OCI-LY7 (cell line): ENCODE measurements around the gene SPINT3. TPM values are rescaled to one million over a fixed set of nuclear protein-coding genes. Genes with fewer than 3 reads are reported as not detected.

Experiments used
- BruUV-seq: library from RNA; stranded (reverse); fragments of 400-500 nt; replicated peaks from 2 replicates; lab custom pipeline; 2021; lab: Mats Ljungman, UMichigan
- CTCF ChIA-PET: fragments of 300-600 bp; sonication (Branson Sonifier 250); formaldehyde crosslinking; loops from one replicate; lab custom pipeline; 2022; ENCODE audit warnings: antibody characterized with exemption; ENCODE audit not compliant: unreplicated experiment; lab: Charles Lee
- POLR2A ChIA-PET: fragments of 300-600 bp; sonication (Branson Sonifier 250); formaldehyde crosslinking; loops from one replicate; lab custom pipeline; 2022; ENCODE audit warnings: antibody characterized with exemption; lab: Charles Lee
- DNase-seq: peaks from one replicate; pipeline ENCODE4 v3.0.0-alpha.2; 2015; ENCODE audit warnings: low spot score
- H2AFZ ChIP-seq: fragments of 200-600 bp; sonication (generic), shearing (Covaris generic); 2 replicates; pipeline ENCODE4 v1.6.1; 2014; ENCODE audit warnings: mild to moderate bottlenecking, antibody characterized with exemption, low read length, moderate library complexity
- H3K27ac ChIP-seq: fragments of 200-600 bp; sonication (generic); 2 replicates; pipeline ENCODE4 v1.5.1; 2014; ENCODE audit warnings: mixed run types, low read depth, mild to moderate bottlenecking, moderate library complexity, low read length, inconsistent platforms; ENCODE audit not compliant: poor library complexity, severe bottlenecking
- H3K36me3 ChIP-seq: fragments of 200-600 bp; sonication (generic); 2 replicates; pipeline ENCODE4 v1.6.1; 2014; ENCODE audit warnings: mild to moderate bottlenecking, antibody characterized with exemption, low read length, moderate library complexity, mixed read lengths; ENCODE audit not compliant: insufficient read depth
- H3K4me1 ChIP-seq: fragments of 200-600 bp; sonication (generic); 2 replicates; pipeline ENCODE4 v1.5.1; 2014; ENCODE audit warnings: mild to moderate bottlenecking, low read length; ENCODE audit not compliant: insufficient read depth, poor library complexity, severe bottlenecking
- H3K4me2 ChIP-seq: fragments of 200-600 bp; sonication (generic); 2 replicates; pipeline ENCODE4 v1.6.1; 2014; ENCODE audit warnings: mild to moderate bottlenecking, low read length
- H3K4me3 ChIP-seq: fragments of 200-600 bp; sonication (generic); 2 replicates; pipeline ENCODE4 v1.5.1; 2014; ENCODE audit warnings: mild to moderate bottlenecking, low read depth, low read length; ENCODE audit not compliant: poor library complexity, severe bottlenecking
- H3K79me2 ChIP-seq: fragments of 200-600 bp; sonication (generic); 2 replicates; pipeline ENCODE4 v1.6.1; 2016; ENCODE audit warnings: low read depth, mild to moderate bottlenecking, low read length, moderate library complexity, mixed read lengths; ENCODE audit not compliant: insufficient read depth
- H3K9me2 ChIP-seq: fragments of 200-600 bp; sonication (generic); 2 replicates; pipeline ENCODE4 v1.6.1; 2016; ENCODE audit warnings: mild to moderate bottlenecking, low read length, mixed read lengths; ENCODE audit not compliant: insufficient read depth
- H3K9me3 ChIP-seq: fragments of 200-600 bp; sonication (generic); 2 replicates; pipeline ENCODE4 v1.6.1; 2014; ENCODE audit warnings: mild to moderate bottlenecking, mixed run types, low read length, mixed read lengths
- H4K20me1 ChIP-seq: fragments of 200-600 bp; sonication (generic); 2 replicates; pipeline ENCODE4 v1.6.1; 2014; ENCODE audit warnings: mild to moderate bottlenecking, antibody characterized with exemption, low read length, moderate library complexity, mixed read lengths; ENCODE audit not compliant: insufficient read depth
- CTCF ChIP-seq: fragments of 200-600 bp; sonication (generic); conservative IDR thresholded peaks from 2 replicates; pipeline ENCODE4 v1.5.1; 2014; ENCODE audit warnings: mild to moderate bottlenecking, antibody characterized with exemption, low read length, moderate library complexity, mixed read lengths
- EZH2phosphoT487 ChIP-seq: fragments of 200-600 bp; sonication (generic); IDR thresholded peaks from 2 replicates; pipeline ENCODE4 v1.6.1; 2018; ENCODE audit warnings: low read depth, borderline replicate concordance, mild to moderate bottlenecking, mixed run types, antibody characterized with exemption, low read length, moderate library complexity, mixed read lengths
- intact Hi-C: fragments of 100-400 bp; cut with micrococcal nuclease; formaldehyde crosslinking; loops from one replicate; pipeline ENCODE4 v1.10.0; 2022; ENCODE audit not compliant: unreplicated experiment
- total RNA-seq, 2 experiments: library from RNA; depleted of rRNA in 1 of 2; stranded (reverse); fragments of >200 nt in 1 of 2; shearing (Covaris generic) in 1 of 2; gene quantifications; 2 replicates each; pipeline ENCODE4 v1.2.3, GENCODE V29; 2014 to 2022

Gene SPINT3
- total RNA-seq, 2 experiments from 2014 or later: not detected

- Histone ChIP-seq H3K27ac (no peak overlapping the region), H3K9me2 (no peaks in the 10 kb centered on the region), H3K4me3 (no peak overlapping the region), H3K4me1 (no peaks in the 10 kb centered on the region), H4K20me1 (no peaks in the 10 kb centered on the region), H3K4me2 (no peak overlapping the region), H3K79me2 (no peaks in the 10 kb centered on the region), H3K9me3 (no peaks in the 10 kb centered on the region), H3K36me3 (no peaks in the 10 kb centered on the region), H2AFZ (no peak overlapping the region)
- no peak for DNase-seq
- ChIA-PET CTCF (no interaction called here), POLR2A (no interaction called here)
- TF ChIP-seq EZH2phosphoT487: no peak
- no peak for TF ChIP-seq CTCF
- no TSS peak for BruUV-seq
- intact Hi-C loops: no loop called here
These were observed 39.8 kb upstream of the SPINT3 start for GRCh38 chr20:45555198-45555597.

- no peak for DNase-seq
- Histone ChIP-seq H3K9me2 (no peaks in the 10 kb centered on the region), H3K36me3 (no peaks in the 10 kb centered on the region), H3K9me3 (no peaks in the 10 kb centered on the region), H3K4me1 (no peaks in the 10 kb centered on the region), H3K4me3 (no peak overlapping the region), H3K27ac (no peak overlapping the region), H3K79me2 (no peaks in the 10 kb centered on the region), H3K4me2 (no peak overlapping the region), H4K20me1 (no peaks in the 10 kb centered on the region), H2AFZ (no peak overlapping the region)
- POLR2A ChIA-PET: no interaction called here
- CTCF ChIA-PET: no interaction called here
- TF ChIP-seq CTCF: no peak
- TF ChIP-seq EZH2phosphoT487: no peak
- intact Hi-C loops: no loop called here
- BruUV-seq: no TSS peak
These were observed 37.0 kb upstream of the SPINT3 start for GRCh38 chr20:45552456-45552855.

- BruUV-seq: no TSS peak
- no peaks in the 10 kb centered on the region for H3K4me1 ChIP-seq
- H3K4me3 ChIP-seq: no peak overlapping the region
- no peaks in the 10 kb centered on the region for H3K79me2 ChIP-seq
- no peak for DNase-seq
- H3K27ac ChIP-seq: no peak overlapping the region
- H4K20me1 ChIP-seq: no peaks in the 10 kb centered on the region
- no peaks in the 10 kb centered on the region for H3K36me3 ChIP-seq
- TF ChIP-seq EZH2phosphoT487 (no peak), CTCF (no peak)
- H3K4me2 ChIP-seq: no peak overlapping the region
- ChIA-PET POLR2A (interaction anchor here (1.2 kb wide), 1 partner anchor 12 kb away, joined by 3 read pairs; no protein-coding TSS in a partner anchor), CTCF (no interaction called here)
- no peaks in the 10 kb centered on the region for H3K9me2 ChIP-seq
- no peaks in the 10 kb centered on the region for H3K9me3 ChIP-seq
- no peak overlapping the region for H2AFZ ChIP-seq
- intact Hi-C loops: no loop called here
These were observed 35.3 kb upstream of the SPINT3 start for GRCh38 chr20:45550765-45551164.
